GM18861 (cell line): Measurements from ENCODE around the gene H1-8.

Experiments
- ATAC-seq: cut with Tn5 transposase; IDR thresholded peaks from one replicate; pipeline ENCODE4 v1.9.1; 2021; ENCODE audit not compliant: unreplicated experiment

H1-8 gene

DNA sequence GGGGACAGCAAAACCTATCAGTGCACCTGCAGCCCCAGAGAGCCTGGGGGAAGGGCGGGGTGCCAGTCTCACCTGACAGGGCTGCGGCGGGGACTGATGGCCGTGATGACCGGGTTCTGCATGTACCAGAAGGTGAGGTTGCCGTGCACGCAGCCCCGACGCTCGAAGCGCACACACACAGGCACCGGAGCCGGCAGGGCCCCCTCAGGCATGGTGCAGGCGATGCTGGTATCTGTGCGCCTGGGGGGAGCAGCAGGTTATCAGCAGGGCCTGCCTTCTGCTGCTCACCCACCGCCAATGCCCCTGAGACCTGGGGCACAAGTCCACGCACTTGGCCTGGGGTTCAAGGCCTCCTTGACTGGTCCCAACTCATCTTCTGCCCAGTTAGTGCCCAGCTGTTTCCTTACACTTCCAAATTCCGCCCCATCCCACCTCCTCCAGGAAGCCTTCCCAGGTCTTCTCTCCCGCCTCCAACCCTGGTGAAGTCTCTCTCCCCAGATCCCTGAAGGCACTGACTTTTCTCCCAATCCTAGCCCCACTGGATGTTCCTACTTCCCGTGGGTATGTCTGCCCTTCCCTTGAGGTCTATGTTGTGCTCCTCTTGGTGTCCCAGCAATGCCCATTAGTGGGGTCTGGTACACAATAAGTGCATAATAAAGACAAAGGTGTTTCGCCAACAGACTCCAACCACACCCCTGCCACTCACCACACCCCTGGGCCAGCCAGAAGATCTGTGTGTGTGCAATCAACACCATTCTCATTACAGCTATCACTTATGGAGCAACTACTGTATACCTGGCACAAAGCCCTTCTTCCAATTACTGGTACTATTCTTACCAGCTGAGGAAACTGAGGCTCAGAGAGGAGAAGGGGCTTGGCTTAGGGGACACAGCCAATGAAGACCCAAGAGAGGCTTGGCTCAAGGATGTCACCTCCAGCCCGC lies 28.9 kb downstream of the H1-8 start:
- ATAC-seq, result no peak

DNA sequence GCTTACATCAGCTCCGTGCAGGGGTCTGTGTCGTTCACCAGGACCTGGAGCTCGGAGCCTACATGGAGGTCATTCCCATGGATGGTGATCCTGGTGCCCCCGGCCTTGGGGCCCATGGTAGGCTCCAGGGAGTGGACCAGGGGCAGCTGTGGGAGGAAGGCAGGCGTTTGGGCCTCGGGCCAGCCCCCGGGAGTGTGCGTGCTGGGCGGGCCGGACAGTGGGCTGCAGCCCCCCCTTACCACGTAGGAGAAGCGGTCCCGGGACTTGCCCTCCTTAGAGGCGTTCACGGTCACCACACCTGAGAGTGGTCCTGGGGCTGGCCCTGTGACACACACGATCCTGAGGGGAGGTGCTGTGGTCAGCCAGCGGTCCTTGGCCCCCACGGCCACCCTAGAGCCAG lies 29.6 kb downstream of the H1-8 start:
- no peak for ATAC-seq

- ATAC-seq, result no peak
Measured at GRCh38 chr3:129573493-129573892, 30.5 kb downstream of the H1-8 start.

DNA sequence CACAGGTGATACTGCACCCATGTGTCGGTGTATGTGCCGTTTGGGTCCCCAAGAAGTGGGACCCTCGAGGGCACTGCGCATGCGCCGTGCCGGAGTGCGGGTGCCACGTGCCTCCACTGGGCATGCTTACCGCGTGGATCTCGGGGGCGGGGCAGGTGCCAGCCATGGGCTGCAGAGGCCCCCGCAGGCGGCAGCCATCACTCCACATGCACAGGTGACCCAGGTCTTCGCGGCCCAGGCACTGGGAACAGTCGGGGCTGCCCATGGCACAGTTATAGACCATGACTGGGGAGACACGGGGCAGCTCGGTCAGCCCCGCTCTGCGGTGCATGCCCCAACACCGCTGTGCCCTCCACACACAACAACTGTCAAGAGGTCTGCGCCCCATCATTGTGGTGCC lies 31.2 kb downstream of the H1-8 start:
- ATAC-seq, result no peak

DNA sequence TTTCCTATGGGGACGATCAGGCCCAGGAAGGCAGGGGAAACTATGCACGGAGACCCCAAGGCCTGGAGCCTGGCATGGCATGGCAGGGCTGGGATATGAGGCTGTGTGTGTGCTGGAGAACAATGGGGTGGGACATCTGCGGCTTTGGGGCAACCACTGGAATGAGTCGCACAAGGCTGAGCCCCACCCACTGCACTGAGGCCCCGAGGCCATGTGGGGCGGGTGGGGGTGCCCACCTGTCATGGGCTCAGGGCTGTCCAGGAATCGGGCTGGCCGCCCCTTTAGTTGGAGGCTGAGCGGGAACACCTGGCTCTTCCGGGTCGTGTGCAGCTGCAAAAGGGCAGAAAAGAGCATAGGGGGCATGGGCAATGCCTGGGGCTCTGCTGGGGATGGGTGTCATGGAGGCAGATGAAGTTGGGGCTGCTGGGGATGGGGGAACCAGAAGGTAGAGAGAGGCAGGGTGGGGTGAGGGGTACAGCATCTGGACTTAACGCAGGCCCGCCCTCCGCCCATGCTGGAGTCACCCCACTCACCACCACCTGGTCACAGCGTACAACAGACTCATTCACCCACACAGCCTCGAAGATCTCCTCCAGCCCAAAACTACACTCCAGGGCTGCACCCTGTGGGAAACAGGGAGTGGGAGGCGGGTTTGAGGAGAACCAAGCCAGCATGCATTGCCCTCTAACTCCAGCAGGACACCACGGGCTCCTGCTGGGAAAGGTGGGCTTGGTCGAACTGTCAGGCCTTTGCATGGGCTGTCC lies 32.4 kb downstream of the H1-8 start:
- ATAC-seq, result no peak

GRCh38 chr3:129575997-129576384 lies 33.0 kb downstream of the H1-8 start:
- no peak for ATAC-seq

DNA sequence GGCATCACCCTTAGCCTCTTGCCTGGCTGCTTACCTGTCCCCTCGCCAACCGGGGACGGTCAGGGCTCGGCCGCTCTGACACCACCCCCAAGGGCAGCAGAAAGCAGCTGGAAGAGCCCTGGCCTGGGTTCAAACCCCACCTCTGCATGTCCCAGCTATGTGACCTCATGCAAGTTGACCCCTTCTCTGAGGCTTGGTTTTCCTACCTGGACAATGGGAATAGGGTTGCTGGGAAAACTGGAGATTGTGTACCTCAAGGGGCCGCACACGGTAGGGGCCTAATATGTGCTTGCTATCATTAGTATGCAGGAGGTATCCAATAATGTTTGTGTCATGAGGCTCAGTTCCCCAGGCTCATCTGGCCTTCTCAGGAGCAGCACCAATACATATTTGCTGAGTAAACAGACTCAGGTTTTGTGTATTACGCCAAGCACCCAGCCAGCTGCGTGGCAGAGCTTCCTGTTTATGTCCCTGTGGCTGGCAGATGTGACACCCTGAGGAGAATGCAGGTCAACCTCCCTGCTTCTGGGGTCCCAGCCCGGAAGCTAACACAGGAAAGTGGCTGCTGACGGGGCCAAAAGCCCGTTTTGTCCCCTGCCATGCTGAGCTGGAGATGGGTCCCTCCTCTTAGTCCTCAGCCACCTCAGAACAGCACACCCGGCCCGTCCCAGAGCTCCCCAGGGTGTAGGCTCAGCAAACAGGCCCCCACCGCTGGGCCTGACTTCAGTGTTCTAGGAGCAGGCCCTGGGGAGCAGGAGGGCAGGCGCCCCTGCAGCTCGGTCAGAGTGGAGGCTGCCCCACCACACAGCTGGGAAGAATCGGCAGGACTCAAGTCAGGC lies 33.8 kb downstream of the H1-8 start:
- peak; percentile 69 for ATAC-seq

DNA sequence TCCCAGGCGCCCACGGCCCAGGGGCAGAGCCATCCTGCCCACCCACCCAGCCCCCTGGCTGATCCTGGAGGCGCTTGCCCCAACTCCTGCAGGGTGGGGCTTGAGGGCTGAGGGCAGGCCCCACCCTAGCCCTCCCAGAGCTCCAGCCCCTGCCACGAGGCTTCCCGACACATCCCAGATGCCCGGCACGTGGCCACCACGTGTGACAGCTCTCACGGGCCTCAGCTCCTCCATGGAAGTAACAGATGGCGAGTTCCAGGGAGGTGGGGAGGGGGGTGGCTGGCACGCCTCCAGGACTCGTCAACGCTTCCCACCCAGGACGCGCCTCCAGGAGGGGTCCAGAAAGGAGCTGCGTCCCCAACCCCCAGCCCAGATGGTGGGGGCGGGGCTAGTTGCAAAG lies 34.4 kb downstream of the H1-8 start:
- ATAC-seq, result no peak

GRCh38 chr3:129577925-129578786 lies 35.2 kb downstream of the H1-8 start:
- ATAC-seq, result peak; percentile 48

DNA sequence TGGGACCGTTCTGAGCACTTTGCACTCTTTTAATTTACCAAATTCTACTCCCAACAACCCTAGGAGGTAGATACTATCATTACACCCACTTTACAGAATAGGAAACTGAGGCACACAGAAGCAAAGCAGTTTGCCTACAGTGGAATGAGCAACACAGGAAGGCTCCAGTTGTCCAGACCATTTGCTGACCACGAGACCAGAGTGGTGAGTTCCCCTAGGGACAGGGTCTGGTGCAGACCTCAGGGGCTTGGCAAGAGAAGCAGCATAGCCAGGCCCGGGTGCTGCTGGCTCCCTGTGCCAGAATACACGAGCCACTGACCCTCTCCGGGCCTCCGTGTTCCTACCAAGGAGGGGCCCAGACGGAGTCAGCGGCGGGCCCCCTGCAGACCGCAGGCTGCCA lies 37.0 kb downstream of the H1-8 start:
- no peak for ATAC-seq

- no peak for ATAC-seq
Measured at GRCh38 chr3:129581623-129582022, 38.6 kb downstream of the H1-8 start.

DNA sequence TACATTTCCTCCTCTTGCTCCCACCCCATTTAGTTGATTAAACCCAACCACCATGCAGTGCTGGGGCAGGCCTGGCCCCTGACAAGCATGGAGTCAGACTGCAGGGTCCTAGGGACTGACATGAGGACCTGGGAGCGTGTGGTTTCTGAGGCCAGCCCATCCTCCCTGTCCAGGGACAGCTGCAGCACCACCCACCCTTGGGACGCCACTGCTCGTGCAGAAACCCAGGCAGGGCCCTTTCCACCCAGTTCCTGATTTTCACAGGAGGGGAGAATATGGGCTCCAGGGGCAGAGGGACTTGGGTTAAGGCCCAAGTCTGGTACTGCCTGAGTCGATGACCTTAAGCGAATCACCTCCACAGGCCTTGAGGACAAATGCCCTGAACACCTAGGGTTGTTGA lies 39.8 kb downstream of the H1-8 start:
- ATAC-seq, result no peak

GRCh38 chr3:129583289-129583688 lies 40.3 kb downstream of the H1-8 start:
- no peak for ATAC-seq

GRCh38 chr3:129584631-129585030 lies 41.7 kb downstream of the H1-8 start:
- no peak for ATAC-seq

DNA sequence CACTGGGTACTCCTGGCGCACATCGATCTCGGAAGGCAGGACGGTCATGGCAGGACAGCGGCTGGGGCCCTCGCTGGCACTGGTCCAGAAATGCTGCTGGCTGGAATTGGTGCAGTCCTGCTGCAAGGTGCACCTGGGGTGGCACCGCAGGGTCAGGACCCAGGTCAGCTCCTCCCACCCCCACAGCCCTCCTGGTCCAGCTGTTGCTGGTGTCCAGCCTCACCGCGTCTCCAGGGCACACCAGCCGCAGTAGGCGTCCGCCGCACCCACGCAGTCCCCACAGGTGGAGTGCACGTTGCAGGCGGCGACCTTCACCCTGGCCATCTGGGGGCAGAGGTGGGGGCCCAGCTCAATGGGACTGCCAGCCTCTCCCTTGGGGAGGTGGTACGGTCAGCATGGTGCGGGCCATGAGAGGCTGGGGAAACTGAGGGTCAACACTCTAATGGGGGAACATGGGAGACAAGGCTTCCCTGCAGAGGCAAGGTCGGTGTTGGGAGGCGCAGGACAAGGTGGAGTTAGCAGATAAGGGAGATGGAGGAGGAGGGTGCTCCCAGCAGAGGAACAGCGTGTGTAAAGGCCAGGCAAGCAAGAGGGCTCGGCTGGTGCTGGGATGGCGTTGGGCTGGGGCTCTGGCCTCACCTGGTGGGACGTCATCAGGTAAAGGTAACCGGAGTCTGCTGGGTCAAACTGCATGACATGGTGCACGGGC lies 43.1 kb downstream of the H1-8 start:
- ATAC-seq, result no peak

GRCh38 chr3:129586746-129587430 lies 43.9 kb downstream of the H1-8 start:
- no peak for ATAC-seq

DNA sequence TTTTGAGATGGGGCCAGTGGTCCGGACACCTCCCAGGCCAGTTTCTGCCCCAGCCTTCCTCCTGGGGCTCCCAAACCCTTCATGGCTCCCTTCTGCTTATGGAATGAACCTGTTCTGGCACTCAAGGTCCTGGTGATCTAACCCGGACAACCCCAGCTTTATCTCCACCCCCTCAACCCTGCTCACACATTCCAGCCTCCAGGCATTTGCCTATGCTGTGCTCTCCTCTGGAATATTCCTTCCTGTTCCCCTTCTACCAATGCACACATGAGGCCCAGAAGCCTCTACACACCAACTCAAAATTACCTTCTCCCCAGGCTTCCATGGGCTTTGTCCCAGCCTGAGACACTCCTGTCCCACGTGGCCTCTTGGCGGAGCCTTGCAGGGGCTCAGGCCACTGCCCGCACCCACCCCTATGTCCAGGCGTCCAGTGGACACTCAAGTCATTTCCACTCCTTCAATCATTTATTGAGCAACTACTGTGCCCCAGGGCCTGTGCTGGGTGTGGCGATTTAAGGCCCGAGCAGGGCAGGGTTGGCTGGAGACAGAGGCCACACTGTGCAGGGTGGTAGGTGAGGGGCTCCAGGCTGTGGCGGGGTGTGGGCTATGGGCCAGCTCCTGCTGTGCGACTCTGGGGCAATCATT lies 44.7 kb downstream of the H1-8 start:
- ATAC-seq, result no peak

GRCh38 chr3:129590215-129590614 lies 47.2 kb downstream of the H1-8 start:
- ATAC-seq, result no peak

DNA sequence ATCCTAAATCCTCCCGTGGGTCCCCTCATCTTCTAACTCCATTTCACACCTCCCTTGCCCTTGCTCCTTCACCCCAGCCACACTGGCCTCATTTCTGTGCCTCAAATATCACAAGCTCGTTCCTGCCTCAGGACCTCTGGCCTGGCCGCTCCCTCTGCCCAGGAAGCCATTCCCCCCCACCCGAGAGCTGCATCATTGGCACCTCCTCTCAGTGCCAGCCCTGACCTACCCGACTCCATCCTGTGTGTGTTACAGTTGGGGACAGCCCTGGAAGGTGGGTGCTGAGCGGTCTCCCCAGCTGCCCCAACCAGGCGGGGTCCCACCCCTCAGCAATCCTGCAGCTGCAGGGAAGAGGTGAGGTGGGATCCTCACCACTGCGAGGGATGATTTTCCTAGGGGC lies 49.0 kb downstream of the H1-8 start:
- ATAC-seq, result no peak
